HFFc6 (cell line): ENCODE measurements around the gene FAM118B. TPM values are rescaled to one million over a fixed set of nuclear protein-coding genes. Genes with fewer than 3 reads are reported as not detected.
A peak's percentile ranks its signal among the peaks of the same experiment; 100 is the strongest.

Source experiments
- DNase-seq: peaks from one replicate; pipeline ENCODE4 v3.0.0-alpha.2; 2018
- H3K27ac Mint-ChIP-seq: 2 replicates; pipeline ENCODE4 v1.8.0; 2020; ENCODE audit warnings: mild to moderate bottlenecking, mixed read lengths
- H3K27me3 Mint-ChIP-seq: 2 replicates; pipeline ENCODE4 v1.8.0; 2021; ENCODE audit warnings: mild to moderate bottlenecking, moderate library complexity, mixed read lengths; ENCODE audit not compliant: insufficient read depth
- H3K36me3 Mint-ChIP-seq: 2 replicates; pipeline ENCODE4 v1.8.0; 2021; ENCODE audit warnings: low read depth, mixed read lengths
- H3K4me1 Mint-ChIP-seq: 2 replicates; pipeline ENCODE4 v1.8.0; 2020; ENCODE audit warnings: low read depth, mixed read lengths
- H3K4me3 Mint-ChIP-seq: 2 replicates; pipeline ENCODE4 v1.8.0; 2020; ENCODE audit warnings: mild to moderate bottlenecking, moderate library complexity, mixed read lengths
- H3K9me3 Mint-ChIP-seq: 2 replicates; pipeline ENCODE4 v1.8.0; 2020; ENCODE audit warnings: mild to moderate bottlenecking, mixed read lengths
- CTCF ChIP-seq: fragments of 200-600 bp; sonication (generic); IDR thresholded peaks from 2 replicates; pipeline ENCODE4 v1.5.0; 2021; ENCODE audit warnings: antibody characterized with exemption, mild to moderate bottlenecking
- total RNA-seq, 6 experiments: library from RNA; stranded (reverse); fragmentation: NEBNext Ultra II Directional; extraction: Animal tissue kit (Norgen Biotek cat#: 25700); gene quantifications; 2 replicates in 1 of 6; 3 replicates in 5 of 6; pipeline ENCODE4 v1.2.3, GENCODE V29; 2021

FAM118B gene
- total RNA-seq, 6 experiments from 2014 or later = 16.4 to 19.6 (median 17.8) TPM

- H3K9me3 Mint-ChIP-seq = peaks cover 7% of the 10 kb centered on the region; the same call in 1 of the 2 replicates
Observed at GRCh38 chr11:126193038-126193478, 18.5 kb upstream of the FAM118B start.

GRCh38 chr11:126194121-126194543 is 17.4 kb upstream of the FAM118B start:
- peaks cover 27% of the 10 kb centered on the region for H3K36me3 Mint-ChIP-seq
- peak; percentile 87 for TF ChIP-seq CTCF
- H3K4me1 Mint-ChIP-seq = no peaks in the 10 kb centered on the region; the same call in 1 of the 2 replicates
- no peak overlapping the region for H3K4me3 Mint-ChIP-seq
- H3K9me3 Mint-ChIP-seq = peaks cover 7% of the 10 kb centered on the region; the same call in 1 of the 2 replicates
- no peaks in the 10 kb centered on the region for H3K27me3 Mint-ChIP-seq
- DNase-seq = peak; percentile 43
- H3K27ac Mint-ChIP-seq = no peak overlapping the region

More at GRCh38 chr11:126193038-126193478, 18.5 kb upstream of the FAM118B start:
- H3K27me3 Mint-ChIP-seq = no peaks in the 10 kb centered on the region
- DNase-seq = no peak
- no peak for TF ChIP-seq CTCF
- H3K27ac Mint-ChIP-seq = no peak overlapping the region
- no peaks in the 10 kb centered on the region; the same call in 1 of the 2 replicates for H3K4me1 Mint-ChIP-seq
- H3K4me3 Mint-ChIP-seq = no peak overlapping the region
- H3K36me3 Mint-ChIP-seq = peaks cover 19% of the 10 kb centered on the region

GRCh38 chr11:126195119-126195518 is 16.5 kb upstream of the FAM118B start:
- Mint-ChIP-seq H3K4me3 (no peak overlapping the region), H3K27ac (no peak overlapping the region), H3K4me1 (no peaks in the 10 kb centered on the region; the same call in 1 of the 2 replicates), H3K9me3 (peaks cover 7% of the 10 kb centered on the region; the same call in 1 of the 2 replicates), H3K27me3 (no peaks in the 10 kb centered on the region; the same call in 1 of the 2 replicates), H3K36me3 (peaks cover 34% of the 10 kb centered on the region)
- no peak for TF ChIP-seq CTCF
- DNase-seq = no peak

- Mint-ChIP-seq H3K27me3 (no peaks in the 10 kb centered on the region; the same call in 1 of the 2 replicates), H3K9me3 (peaks cover 7% of the 10 kb centered on the region; the same call in 1 of the 2 replicates), H3K36me3 (peaks cover 46% of the 10 kb centered on the region), H3K4me1 (no peaks in the 10 kb centered on the region; the same call in 1 of the 2 replicates), H3K4me3 (no peak overlapping the region), H3K27ac (no peak overlapping the region)
- TF ChIP-seq CTCF = no peak
- DNase-seq = peak; percentile 14
Observed at GRCh38 chr11:126197277-126197939, 14.2 kb upstream of the FAM118B start.

- no peak for TF ChIP-seq CTCF
- Mint-ChIP-seq H3K4me3 (no peak overlapping the region), H3K9me3 (peaks cover 7% of the 10 kb centered on the region; the same call in 1 of the 2 replicates), H3K36me3 (peaks cover 52% of the 10 kb centered on the region), H3K27ac (no peak overlapping the region), H3K4me1 (no peaks in the 10 kb centered on the region; the same call in 1 of the 2 replicates), H3K27me3 (no peaks in the 10 kb centered on the region; the same call in 1 of the 2 replicates)
- no peak for DNase-seq
Observed at GRCh38 chr11:126198648-126199047, 12.9 kb upstream of the FAM118B start.
